ENCODE data around the gene PGS1.

The PGS1 gene

DNA sequence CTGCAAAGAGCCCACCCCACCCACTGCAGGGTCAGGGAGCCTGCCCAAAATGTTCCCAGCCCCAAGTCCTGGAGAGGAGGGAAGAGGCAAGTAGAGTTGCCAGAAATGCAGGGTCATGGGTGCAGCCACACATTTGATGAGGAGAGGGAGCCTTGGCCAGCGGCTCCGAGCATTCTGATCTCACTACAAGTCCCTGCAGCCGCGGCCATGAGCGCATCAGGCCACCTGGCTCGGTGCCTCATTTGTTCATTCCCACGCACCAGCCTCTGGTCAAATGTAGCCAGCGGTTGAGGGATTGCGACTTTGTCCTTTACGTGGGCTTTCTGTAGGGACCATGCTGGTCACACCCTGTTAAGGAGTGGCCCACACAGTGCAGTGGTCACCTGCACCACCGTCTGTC is 48.7 kb downstream of the PGS1 start:
- DNase-seq (ENCODE audit: extremely low read depth, low read depth) = no peak
- H3K4me3 ChIP-seq (replicated peaks; ENCODE audit: low read depth, low read length) = no peak overlapping the region
- TF ChIP-seq CTCF (IDR thresholded peaks at IDR 0.05; ENCODE audit: low read depth, low read length, missing control alignments) = no peak

DNA sequence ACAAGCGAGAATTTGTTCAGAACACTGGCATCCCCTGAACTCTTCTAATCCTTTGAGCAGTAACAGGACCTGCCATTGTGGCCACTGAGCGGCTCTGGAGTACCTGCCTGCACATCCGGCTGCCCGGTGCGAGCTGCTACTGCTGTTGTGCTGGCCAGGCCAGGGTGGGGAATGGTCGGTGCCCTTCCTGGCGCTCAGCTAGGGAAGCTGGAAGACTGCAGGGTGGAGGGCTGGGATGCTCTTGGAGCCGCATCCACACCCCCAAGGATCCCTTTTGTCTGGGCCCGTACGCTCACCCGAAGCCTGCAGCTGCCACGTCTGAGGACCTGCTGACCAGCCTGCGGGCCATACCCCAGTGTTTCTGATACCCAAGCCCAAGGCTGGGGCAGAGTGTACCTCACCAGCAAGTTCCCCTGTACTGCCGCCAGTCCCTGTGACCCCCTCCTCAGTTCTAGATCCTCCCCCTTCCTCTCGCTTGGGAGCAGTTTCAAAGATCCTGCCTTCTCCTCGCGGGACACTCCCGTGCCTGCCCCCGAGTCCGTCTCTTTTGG is 49.7 kb downstream of the PGS1 start:
- no peak for TF ChIP-seq CTCF (IDR thresholded peaks at IDR 0.05; ENCODE audit: low read depth, low read length, missing control alignments)
- no peak overlapping the region for H3K4me3 ChIP-seq (replicated peaks; ENCODE audit: low read depth, low read length)
- no peak for DNase-seq (ENCODE audit: extremely low read depth, low read depth)

GRCh38 chr17:78428836-78429617 is 50.6 kb downstream of the PGS1 start:
- H3K4me3 ChIP-seq (replicated peaks; ENCODE audit: low read depth, low read length) = no peak overlapping the region
- TF ChIP-seq CTCF (IDR thresholded peaks at IDR 0.05; ENCODE audit: low read depth, low read length, missing control alignments) = no peak
- no peak for DNase-seq (ENCODE audit: extremely low read depth, low read depth)

- TF ChIP-seq CTCF (IDR thresholded peaks at IDR 0.05; ENCODE audit: low read depth, low read length, missing control alignments) = no peak
- no peak for DNase-seq (ENCODE audit: extremely low read depth, low read depth)
- no peak overlapping the region for H3K4me3 ChIP-seq (replicated peaks; ENCODE audit: low read depth, low read length)
Observed at GRCh38 chr17:78429618-78429995, 51.2 kb downstream of the PGS1 start.

- H3K4me3 ChIP-seq (replicated peaks; ENCODE audit: low read depth, low read length) = no peak overlapping the region
- no peak for DNase-seq (ENCODE audit: extremely low read depth, low read depth)
- TF ChIP-seq CTCF (IDR thresholded peaks at IDR 0.05; ENCODE audit: low read depth, low read length, missing control alignments) = no peak
Observed at GRCh38 chr17:78430892-78431691, 52.6 kb downstream of the PGS1 start.

- DNase-seq (ENCODE audit: extremely low read depth, low read depth) = no peak
- no peak overlapping the region for H3K4me3 ChIP-seq (replicated peaks; ENCODE audit: low read depth, low read length)
- TF ChIP-seq CTCF (IDR thresholded peaks at IDR 0.05; ENCODE audit: low read depth, low read length, missing control alignments) = no peak
Observed at GRCh38 chr17:78431692-78431958, 53.2 kb downstream of the PGS1 start.
